IMR-90 (cell line): Measurements from ENCODE around the gene PRKD3. TPM values are rescaled to one million over a fixed set of nuclear protein-coding genes. Genes with fewer than 3 reads are reported as not detected.

Experiments
- ATAC-seq: fragments of 200-7000 bp; cut with Tn5 transposase; 2 replicates; pipeline ENCODE4 v1.9.1; 2020; ENCODE audit warnings: low read depth, mild to moderate bottlenecking, moderate library complexity
- BruUV-seq: library from RNA; stranded (reverse); fragments of 400-500 nt; replicated peaks from 2 replicates; lab custom pipeline; 2021; lab: Mats Ljungman, UMichigan
- CTCF ChIA-PET: fragments of 300-600 bp; formaldehyde crosslinking; extraction: SDS; loops from one replicate; lab custom pipeline; 2021; ENCODE audit warnings: antibody characterized with exemption; lab: Yijun Ruan, JAX
- POLR2A ChIA-PET: fragments of 300-600 bp; sonication (Branson Sonifier 250); formaldehyde crosslinking; loops from one replicate; lab custom pipeline; 2022; ENCODE audit warnings: antibody characterized with exemption; ENCODE audit not compliant: unreplicated experiment; lab: Charles Lee
- DNase-seq: peaks from one replicate; pipeline ENCODE4 v3.0.0; 2013
- H2AFZ ChIP-seq: replicated peaks from 2 replicates; pipeline ENCODE3; 2013; ENCODE audit warnings: low read length, mild to moderate bottlenecking; ENCODE audit not compliant: poor library complexity
- H2AK5ac ChIP-seq: 2 replicates; pipeline ENCODE4 v1.6.1; 2013; ENCODE audit warnings: low read depth, low read length, inconsistent platforms
- H2AK9ac ChIP-seq: replicated peaks from 2 replicates; pipeline ENCODE3; 2013; ENCODE audit warnings: mild to moderate bottlenecking, low read depth, low read length, moderate library complexity; ENCODE audit not compliant: poor library complexity
- H2BK120ac ChIP-seq: 2 replicates; pipeline ENCODE4 v1.6.1; 2013; ENCODE audit warnings: low read depth, low read length, inconsistent platforms
- H2BK15ac ChIP-seq: 3 replicates; pipeline ENCODE4 v1.6.1; 2013; ENCODE audit warnings: low read depth, low read length, inconsistent platforms
- H2BK20ac ChIP-seq: 2 replicates; pipeline ENCODE4 v1.6.1; 2013; ENCODE audit warnings: low read depth, mild to moderate bottlenecking, inconsistent platforms, low read length, moderate library complexity
- H2BK5ac ChIP-seq: 2 replicates; pipeline ENCODE4 v1.6.1; 2013; ENCODE audit warnings: mild to moderate bottlenecking, low read depth, low read length, inconsistent platforms; ENCODE audit not compliant: poor library complexity, severe bottlenecking
- H3K14ac ChIP-seq: replicated peaks from 2 replicates; pipeline ENCODE4 v1.6.1; 2013; ENCODE audit warnings: low read depth, low read length, inconsistent platforms
- H3K18ac ChIP-seq: 2 replicates; pipeline ENCODE4 v1.6.1; 2013; ENCODE audit warnings: low read depth, low read length, control low read depth
- H3K23ac ChIP-seq: 2 replicates; pipeline ENCODE4 v1.6.1; 2013; ENCODE audit warnings: low read depth, low read length, inconsistent platforms
- H3K27ac ChIP-seq: 2 replicates; pipeline ENCODE4 v1.5.1; 2013; ENCODE audit warnings: mild to moderate bottlenecking, control low read depth, low read length; ENCODE audit not compliant: insufficient read depth
- H3K27me3 ChIP-seq: 2 replicates; pipeline ENCODE4 v1.6.1; 2013; ENCODE audit warnings: low read length; ENCODE audit not compliant: control insufficient read depth, insufficient read depth
- H3K36me3 ChIP-seq: 2 replicates; pipeline ENCODE4 v1.6.1; 2013; ENCODE audit warnings: low read length, mixed read lengths; ENCODE audit not compliant: control insufficient read depth, insufficient read depth
- H3K4ac ChIP-seq: 2 replicates; pipeline ENCODE4 v1.6.1; 2013; ENCODE audit warnings: low read depth, low read length, inconsistent platforms
- H3K4me1 ChIP-seq: 2 replicates; pipeline ENCODE4 v1.6.1; 2013; ENCODE audit warnings: low read length, mixed read lengths; ENCODE audit not compliant: control insufficient read depth, insufficient read depth
- H3K4me2 ChIP-seq: 2 replicates; pipeline ENCODE4 v1.6.1; 2013; ENCODE audit warnings: low read depth, mild to moderate bottlenecking, control low read depth, low read length, moderate library complexity
- H3K4me3 ChIP-seq: 2 replicates; pipeline ENCODE4 v1.5.1; 2013; ENCODE audit warnings: low read depth, mild to moderate bottlenecking, control low read depth, low read length, moderate library complexity; ENCODE audit not compliant: insufficient read depth
- H3K56ac ChIP-seq: 2 replicates; pipeline ENCODE4 v1.6.1; 2013; ENCODE audit warnings: low read length, inconsistent platforms; ENCODE audit not compliant: insufficient read depth; ENCODE audit errors: extremely low read depth
- H3K79me1 ChIP-seq, 2 experiments: 2 replicates each; pipeline ENCODE4 v1.6.1; 2013; ENCODE audit warnings: low read length in 2 of 2, inconsistent platforms in 1 of 2, low read depth in 1 of 2
- H3K9ac ChIP-seq: 2 replicates; pipeline ENCODE4 v1.6.1; 2013; ENCODE audit warnings: low read depth, low read length, control low read depth
- H3K9me1 ChIP-seq: 2 replicates; pipeline ENCODE4 v1.6.1; 2013; ENCODE audit warnings: low read length, inconsistent platforms; ENCODE audit not compliant: insufficient read depth
- H3K9me3 ChIP-seq: 2 replicates; pipeline ENCODE4 v1.6.1; 2013; ENCODE audit warnings: low read length; ENCODE audit not compliant: control insufficient read depth, insufficient read depth
- H4K20me1 ChIP-seq: 2 replicates; pipeline ENCODE4 v1.6.1; 2013; ENCODE audit warnings: low read length, inconsistent platforms; ENCODE audit not compliant: insufficient read depth
- H4K5ac ChIP-seq: 2 replicates; pipeline ENCODE4 v1.6.1; 2013; ENCODE audit warnings: mild to moderate bottlenecking, low read depth, low read length, control low read depth
- H4K8ac ChIP-seq, 2 experiments: 2 replicates each; pipeline ENCODE4 v1.6.1; 2013; ENCODE audit warnings: low read depth in 2 of 2, low read length in 2 of 2, control low read depth in 1 of 2, inconsistent platforms in 1 of 2
- H4K91ac ChIP-seq: 2 replicates; pipeline ENCODE4 v1.6.1; 2013; ENCODE audit warnings: low read depth, low read length, inconsistent platforms; ENCODE audit not compliant: insufficient read depth
- BHLHE40 ChIP-seq: fragments of 150-350 bp; IDR thresholded peaks from 2 replicates; pipeline ENCODE4 v1.6.1; 2016; ENCODE audit warnings: mild to moderate bottlenecking, low read depth, low read length
- CEBPB ChIP-seq: IDR thresholded peaks from 2 replicates; pipeline ENCODE4 v1.6.1; 2012; ENCODE audit warnings: low read depth, low read length, improper control_type of control experiment
- CHD1 ChIP-seq: IDR thresholded peaks from 2 replicates; pipeline ENCODE4 v1.6.1; 2012; ENCODE audit warnings: low read depth, low read length, improper control_type of control experiment
- ELK1 ChIP-seq: fragments of 150-350 bp; IDR thresholded peaks from 2 replicates; pipeline ENCODE4 v1.6.1; 2016; ENCODE audit warnings: low read depth, mild to moderate bottlenecking, low read length, moderate library complexity, borderline replicate concordance
- FOS ChIP-seq: fragments of 150-350 bp; IDR thresholded peaks from 2 replicates; pipeline ENCODE4 v1.6.1; 2016; ENCODE audit warnings: low read depth, low read length
- MAFK ChIP-seq: IDR thresholded peaks from 2 replicates; pipeline ENCODE4 v1.6.1; 2012; ENCODE audit warnings: low read depth, low read length, improper control_type of control experiment
- MAZ ChIP-seq: IDR thresholded peaks from 2 replicates; pipeline ENCODE4 v1.6.1; 2012; ENCODE audit warnings: low read depth, mild to moderate bottlenecking, low read length, improper control_type of control experiment, moderate library complexity, borderline replicate concordance
- MXI1 ChIP-seq: IDR thresholded peaks from 2 replicates; pipeline ENCODE4 v1.6.1; 2012; ENCODE audit warnings: low read depth, mild to moderate bottlenecking, low read length, moderate library complexity, borderline replicate concordance
- NFE2L2 ChIP-seq: fragments of 150-350 bp; IDR thresholded peaks from 2 replicates; pipeline ENCODE4 v1.6.1; 2016; ENCODE audit warnings: low read depth, mild to moderate bottlenecking, low read length
- POLR2A ChIP-seq: IDR thresholded peaks from 2 replicates; pipeline ENCODE4 v1.6.1; 2012; ENCODE audit warnings: mild to moderate bottlenecking, low read depth, low read length
- RAD21 ChIP-seq: IDR thresholded peaks from 2 replicates; pipeline ENCODE4 v1.6.1; 2012; ENCODE audit warnings: low read length, improper control_type of control experiment
- RCOR1 ChIP-seq: IDR thresholded peaks from 2 replicates; pipeline ENCODE4 v1.6.1; 2012; ENCODE audit warnings: mild to moderate bottlenecking, low read length, improper control_type of control experiment; ENCODE audit not compliant: insufficient replicate concordance
- RFX5 ChIP-seq: IDR thresholded peaks from 2 replicates; pipeline ENCODE4 v1.8.0; 2012; ENCODE audit warnings: low read depth, mild to moderate bottlenecking, low read length, moderate library complexity
- SMC3 ChIP-seq: fragments of 150-350 bp; IDR thresholded peaks from 2 replicates; pipeline ENCODE4 v1.6.1; 2016; ENCODE audit warnings: low read depth, mild to moderate bottlenecking, antibody characterized with exemption, low read length, moderate library complexity
- USF2 ChIP-seq: fragments of 150-350 bp; IDR thresholded peaks from 2 replicates; pipeline ENCODE4 v1.6.1; 2017; ENCODE audit warnings: mild to moderate bottlenecking, antibody characterized with exemption, low read length, low read depth
- WGBS, 2 experiments: methylation state at CpG; one replicate each; pipeline versions ENCODE4 v1.1.5 to v1.1.7; 2013; ENCODE audit warnings: missing lambda C conversion rate in 2 of 2; ENCODE audit not compliant: insufficient read length in 1 of 2; ENCODE audit errors: extremely low coverage in 2 of 2; 5-methylcytosine and 5-hydroxymethylcytosine counted together
- dilution Hi-C: fragments of 300-500 bp; cut with HindIII; formaldehyde crosslinking; loops from one replicate; pipeline ENCODE4 v1.14.3; 2018; ENCODE audit warnings: low sequenced_read_pairs; ENCODE audit not compliant: unreplicated experiment
- in situ Hi-C: fragments of 300-500 bp; cut with MboI; formaldehyde crosslinking; loops from 3 replicates; pipeline ENCODE4 v1.14.3; 2019; ENCODE audit warnings: low sequenced_read_pairs, inconsistent platforms, mixed read lengths
- intact Hi-C: fragments of 100-400 bp; cut with micrococcal nuclease; formaldehyde crosslinking; loops from 2 replicates; pipeline ENCODE4 v1.10.0; 2022
- polyA plus RNA-seq, 3 experiments: library from polyadenylated mRNA; depleted of rRNA; stranded (reverse); fragments of >200 nt; gene quantifications; 2 replicates each; pipeline ENCODE4 v1.2.3, GENCODE V29; 2012; ENCODE audit warnings: low replicate concordance in 1 of 3
- total RNA-seq: library from RNA; depleted of rRNA; stranded (reverse); fragments of >200 nt; gene quantifications from 2 replicates; pipeline ENCODE4 v1.2.3, GENCODE V29; 2012
- TF ChIP-seq, protein P1 (sequence below): conservative IDR thresholded peaks from 2 replicates; pipeline ENCODE4 v1.5.1; 2012; ENCODE audit warnings: mild to moderate bottlenecking, low read depth, low read length, improper control_type of control experiment

The PRKD3 gene
- total and polyA plus RNA-seq, 2 of the 4 experiments (the other 2 are of a cell fraction), result 15.8 to 46.4 TPM

- Histone ChIP-seq H2AK9ac (no peak overlapping the region), H4K91ac (no peak overlapping the region), H3K9me1 (no peaks in the 10 kb centered on the region), H3K27me3 (no peaks in the 10 kb centered on the region; the same call in 1 of the 2 replicates), H3K14ac (no peak overlapping the region), H3K27ac (no peak overlapping the region), H2AFZ (no peak overlapping the region), H2BK15ac (no peak overlapping the region), H2AK5ac (no peak overlapping the region), H4K20me1 (no peaks in the 10 kb centered on the region), H3K23ac (no peak overlapping the region), H3K56ac (no peak overlapping the region), H4K8ac (no peak overlapping the region), H3K4me1 (no peaks in the 10 kb centered on the region; the same call in 1 of the 2 replicates), H3K9me3 (no peaks in the 10 kb centered on the region), H2BK120ac (no peak overlapping the region), H3K4me2 (no peak overlapping the region), H2BK20ac (no peak overlapping the region), H4K5ac (no peak overlapping the region), H3K4me3 (no peak overlapping the region), H3K36me3 (no peaks in the 10 kb centered on the region), H3K18ac (no peak overlapping the region), H3K79me1 (no peaks in the 10 kb centered on the region), H2BK5ac (no peak overlapping the region), H3K9ac (no peak overlapping the region), H3K4ac (no peak overlapping the region)
- POLR2A ChIA-PET, result no interaction called here
- in situ Hi-C loops, result no loop called here
- no peak for ATAC-seq
- BruUV-seq, result no TSS peak
- no peak for DNase-seq
- intact Hi-C loops, result no loop called here
- CTCF ChIA-PET, result interaction anchor here (0.5 to 1.5 kb wide), 2 partner anchors 13 to 25 kb away, joined by 3 to 5 read pairs; no protein-coding TSS in a partner anchor
- no CpG with 5 or more reads among the region's 7 CpGs for WGBS, 2 experiments
- TF ChIP-seq POLR2A (no peak), BHLHE40 (no peak), NFE2L2 (no peak), RAD21 (no peak), RFX5 (no peak), FOS (no peak), CEBPB (no peak), SMC3 (no peak), USF2 (no peak), MAZ (no peak), CHD1 (no peak), ELK1 (no peak), MAFK (no peak), RCOR1 (no peak), MXI1 (no peak)
- TF ChIP-seq, protein P1, sequence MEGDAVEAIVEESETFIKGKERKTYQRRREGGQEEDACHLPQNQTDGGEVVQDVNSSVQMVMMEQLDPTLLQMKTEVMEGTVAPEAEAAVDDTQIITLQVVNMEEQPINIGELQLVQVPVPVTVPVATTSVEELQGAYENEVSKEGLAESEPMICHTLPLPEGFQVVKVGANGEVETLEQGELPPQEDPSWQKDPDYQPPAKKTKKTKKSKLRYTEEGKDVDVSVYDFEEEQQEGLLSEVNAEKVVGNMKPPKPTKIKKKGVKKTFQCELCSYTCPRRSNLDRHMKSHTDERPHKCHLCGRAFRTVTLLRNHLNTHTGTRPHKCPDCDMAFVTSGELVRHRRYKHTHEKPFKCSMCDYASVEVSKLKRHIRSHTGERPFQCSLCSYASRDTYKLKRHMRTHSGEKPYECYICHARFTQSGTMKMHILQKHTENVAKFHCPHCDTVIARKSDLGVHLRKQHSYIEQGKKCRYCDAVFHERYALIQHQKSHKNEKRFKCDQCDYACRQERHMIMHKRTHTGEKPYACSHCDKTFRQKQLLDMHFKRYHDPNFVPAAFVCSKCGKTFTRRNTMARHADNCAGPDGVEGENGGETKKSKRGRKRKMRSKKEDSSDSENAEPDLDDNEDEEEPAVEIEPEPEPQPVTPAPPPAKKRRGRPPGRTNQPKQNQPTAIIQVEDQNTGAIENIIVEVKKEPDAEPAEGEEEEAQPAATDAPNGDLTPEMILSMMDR, result no peak
- dilution Hi-C loops, result no loop called here
Measured at GRCh38 chr2:37342591-37343220, 18.1 kb upstream of the PRKD3 start.
